GM19351 (cell line): Measurements from ENCODE around the gene DIP2C.
"Not testable (repeated sequence)": the region's sequence is repeated elsewhere in the genome, so short reads cannot be mapped to it uniquely, and the experiment has no call there.

ENCODE experiments used
- ATAC-seq: cut with Tn5 transposase; IDR thresholded peaks from one replicate; pipeline ENCODE4 v1.9.1; 2021; ENCODE audit warnings: mild to moderate bottlenecking, moderate library complexity; ENCODE audit not compliant: unreplicated experiment

Gene DIP2C

DNA sequence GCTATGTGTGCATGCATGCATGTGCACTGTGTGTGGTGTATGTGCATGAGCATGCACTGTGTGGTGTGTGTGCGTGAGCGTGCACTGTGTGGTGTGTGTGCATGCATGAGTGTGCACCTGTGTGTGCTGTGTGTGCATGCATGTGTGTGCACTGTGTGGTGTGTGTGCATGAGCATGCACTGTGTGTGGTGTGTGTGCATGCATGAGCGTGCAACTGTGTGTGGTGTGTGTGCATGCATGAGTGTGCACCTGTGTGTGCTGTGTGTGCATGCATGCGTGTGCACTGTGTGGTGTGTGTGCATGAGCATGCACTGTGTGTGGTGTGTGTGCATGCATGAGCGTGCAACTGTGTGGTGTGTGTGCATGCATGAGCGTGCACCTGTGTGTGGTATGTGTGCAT is 10.7 kb upstream of the DIP2C start:
- ATAC-seq = not testable (repeated sequence)

- ATAC-seq = no peak
Measured at GRCh38 chr10:697097-697875, 7.8 kb upstream of the DIP2C start.

GRCh38 chr10:695396-695795 is 5.9 kb upstream of the DIP2C start:
- ATAC-seq = no peak

DNA sequence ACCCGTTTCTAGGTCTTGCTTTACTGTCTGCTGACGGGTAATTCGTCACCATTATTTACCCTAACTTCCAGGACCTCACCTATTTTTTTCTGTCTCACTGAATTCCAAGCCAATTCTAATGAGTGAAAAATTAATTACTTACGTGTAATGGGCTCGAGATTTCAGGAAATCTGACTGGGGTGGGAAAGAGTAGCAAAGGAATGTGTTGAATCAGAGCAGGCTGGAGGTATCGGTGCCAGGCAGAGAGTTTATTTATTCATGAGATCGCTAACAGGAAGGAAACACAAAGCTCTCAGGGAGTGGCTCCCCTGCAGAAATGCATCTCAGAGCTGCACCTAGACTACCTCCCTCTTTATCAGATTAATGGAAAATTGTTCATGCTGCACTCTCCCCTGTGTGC is 4.0 kb upstream of the DIP2C start:
- no peak for ATAC-seq

GRCh38 chr10:692682-693351 is 3.3 kb upstream of the DIP2C start:
- no peak for ATAC-seq

DNA sequence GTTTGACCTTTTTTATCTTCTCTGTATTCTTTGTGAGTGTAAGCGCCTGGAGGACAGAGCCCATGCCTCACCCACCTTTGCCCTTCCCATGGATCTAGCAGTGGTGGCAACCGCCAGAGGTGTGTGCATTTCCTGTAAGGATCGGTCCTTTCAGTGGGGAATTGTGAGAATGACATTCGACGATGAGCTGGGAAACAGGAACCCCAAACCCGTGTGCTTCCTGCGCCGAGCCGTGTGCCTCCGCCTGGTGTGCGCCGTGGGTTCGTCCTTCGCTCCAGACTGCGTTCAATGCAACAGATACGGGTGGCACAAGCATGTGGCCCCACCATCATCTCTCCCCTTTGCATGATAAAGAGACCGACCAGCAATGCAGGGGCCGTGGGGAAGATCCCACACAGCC is 1.7 kb upstream of the DIP2C start:
- ATAC-seq = no peak

GRCh38 chr10:690372-691161 is 1.1 kb upstream of the DIP2C start:
- ATAC-seq = no peak

DNA sequence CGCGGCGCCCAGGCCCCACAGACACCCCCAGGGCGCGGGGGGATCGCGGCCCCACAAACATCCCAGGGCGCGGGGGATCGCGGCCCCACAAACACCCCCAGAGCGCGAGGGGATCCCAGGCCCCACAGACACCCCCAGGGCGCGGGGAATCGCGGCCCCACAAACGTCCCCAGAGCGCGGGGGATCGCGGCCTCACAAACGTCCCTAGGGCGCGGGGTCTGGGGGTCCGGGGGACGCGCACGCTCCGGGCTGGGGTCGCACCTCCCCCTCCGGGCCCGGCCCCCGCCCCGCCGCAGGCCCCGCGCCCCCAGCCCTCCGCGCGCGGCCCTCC is 382 bp downstream of the DIP2C start:
- no peak for ATAC-seq

DNA sequence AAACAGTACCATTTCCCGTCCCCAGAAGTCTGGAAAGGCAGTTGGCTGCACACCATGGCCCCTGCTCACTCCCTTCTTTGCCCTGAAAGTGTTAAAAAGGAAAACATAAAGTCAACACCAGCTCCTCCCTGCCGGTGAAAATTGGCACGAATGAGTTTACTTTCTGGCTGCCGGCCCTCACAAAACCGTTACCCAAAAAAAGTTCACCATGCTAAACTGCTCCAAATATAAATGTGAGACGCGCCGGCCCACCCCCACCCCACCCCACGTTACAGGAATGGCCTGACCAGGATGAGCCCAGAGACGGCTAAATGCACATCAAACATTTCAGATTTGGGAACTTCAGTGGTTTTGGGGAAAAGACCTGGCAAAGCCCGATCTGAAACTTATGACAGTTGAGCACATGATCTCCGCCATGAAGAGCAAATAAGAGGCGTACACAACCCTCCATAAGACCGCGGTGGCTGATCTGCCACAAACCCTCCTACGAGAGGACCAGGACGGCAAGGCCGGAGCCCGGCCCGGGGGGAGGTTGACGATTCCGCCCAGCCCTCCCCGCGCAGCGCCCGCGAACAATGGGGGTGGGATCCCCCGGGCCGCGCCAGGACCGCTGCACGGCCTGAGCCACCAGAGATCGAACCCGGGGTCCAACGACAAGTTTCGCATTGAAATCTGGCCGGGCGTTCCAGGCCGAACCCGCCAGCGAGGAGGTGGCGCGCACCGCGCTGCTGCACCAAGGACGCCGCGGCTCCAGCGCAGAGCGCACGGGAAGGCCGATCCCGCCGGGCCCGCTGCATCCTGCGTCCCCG is 952 bp downstream of the DIP2C start:
- no peak for ATAC-seq

- no peak for ATAC-seq
Measured at GRCh38 chr10:687583-688311, 1.7 kb downstream of the DIP2C start.

GRCh38 chr10:686155-686931 is 3.1 kb downstream of the DIP2C start:
- no peak for ATAC-seq

DNA sequence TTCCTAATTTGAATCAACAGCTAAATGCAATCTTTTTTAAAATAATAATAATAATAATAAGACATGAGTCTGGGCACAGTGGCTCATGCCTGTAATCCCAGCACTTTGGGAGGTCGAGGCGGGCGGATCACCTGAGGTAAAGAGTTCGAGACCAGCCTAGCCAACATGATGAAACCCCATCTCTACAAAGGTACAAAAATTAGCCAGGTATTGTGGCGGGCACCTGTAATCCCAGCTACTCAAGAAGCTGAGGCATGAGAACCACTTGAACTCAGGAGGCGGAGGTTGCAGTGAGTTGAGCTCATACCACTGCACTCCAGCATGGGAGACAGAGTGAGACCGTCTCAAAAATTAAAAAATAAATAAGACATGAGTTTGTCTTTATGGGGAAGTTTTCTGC is 3.9 kb downstream of the DIP2C start:
- no peak for ATAC-seq

- ATAC-seq = no peak
Measured at GRCh38 chr10:683448-684071, 5.9 kb downstream of the DIP2C start.

DNA sequence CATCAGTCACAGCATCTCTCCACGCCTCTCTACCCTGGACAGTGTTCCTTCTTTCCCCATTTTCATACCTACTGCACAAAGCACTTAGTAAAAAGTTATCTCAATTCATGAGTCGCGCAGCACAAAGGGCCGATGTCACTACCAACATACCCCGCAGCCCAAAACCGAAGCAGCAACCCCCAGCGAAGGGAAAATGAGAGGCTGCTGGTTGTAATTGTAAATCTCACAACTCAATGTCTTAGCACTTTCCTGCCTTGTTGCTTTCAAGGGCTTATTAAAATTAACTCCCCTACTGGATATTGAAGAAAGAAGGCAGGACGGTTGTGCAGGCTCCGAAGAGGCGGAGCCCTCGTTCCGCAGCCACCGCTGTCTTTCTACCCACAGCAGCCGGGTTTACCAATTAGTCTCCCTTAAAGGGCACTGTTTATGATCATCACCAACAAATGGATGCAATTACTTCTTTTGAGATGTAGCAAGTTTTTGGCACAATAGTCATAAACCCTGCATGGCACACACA is 6.5 kb downstream of the DIP2C start:
- no peak for ATAC-seq

- ATAC-seq = no peak
Measured at GRCh38 chr10:681670-682318, 7.7 kb downstream of the DIP2C start.

DNA sequence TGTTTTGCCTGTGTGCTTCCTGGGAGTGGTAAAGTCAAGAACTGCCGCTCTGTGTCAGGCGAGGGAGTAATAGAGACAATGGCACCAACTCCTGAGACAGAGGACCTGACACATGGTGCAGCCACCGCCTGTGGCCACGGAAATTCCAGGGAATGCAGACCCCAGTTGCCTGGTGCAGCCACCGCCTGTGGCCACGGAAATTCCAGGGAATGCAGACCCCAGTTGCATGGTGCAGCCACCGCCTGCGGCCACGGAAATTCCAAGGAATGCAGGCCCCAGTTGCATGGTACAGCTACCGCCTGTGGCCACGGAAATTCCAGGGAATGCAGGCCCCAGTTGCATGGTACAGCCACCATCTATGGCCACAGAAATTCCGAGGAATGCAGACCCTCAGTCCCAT is 8.7 kb downstream of the DIP2C start:
- no peak for ATAC-seq

- no peak for ATAC-seq
Measured at GRCh38 chr10:680146-680545, 9.3 kb downstream of the DIP2C start.

DNA sequence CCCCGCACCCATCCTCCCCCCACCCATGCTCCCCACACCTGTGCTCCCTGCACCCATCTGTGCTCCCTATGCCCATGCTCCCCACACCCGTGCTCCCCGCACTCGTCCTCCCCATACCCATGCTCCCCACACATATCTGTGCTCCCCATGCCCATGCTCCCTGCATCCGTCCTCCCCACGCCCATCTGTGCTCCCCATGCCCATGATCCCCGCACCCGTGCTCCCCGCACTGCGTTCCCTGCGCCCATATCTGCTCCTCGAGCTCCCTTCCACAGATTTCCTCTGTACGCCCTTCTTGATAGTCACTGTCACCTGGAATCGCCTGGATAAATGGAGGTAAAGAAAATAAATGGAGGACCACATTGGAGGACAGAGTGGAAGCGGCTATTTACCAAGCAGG is 9.9 kb downstream of the DIP2C start:
- no peak for ATAC-seq

GRCh38 chr10:678662-679005 is 10.8 kb downstream of the DIP2C start:
- ATAC-seq = not testable (repeated sequence)
